ENCODE measurements around the gene ZDHHC24.

The ZDHHC24 gene

DNA sequence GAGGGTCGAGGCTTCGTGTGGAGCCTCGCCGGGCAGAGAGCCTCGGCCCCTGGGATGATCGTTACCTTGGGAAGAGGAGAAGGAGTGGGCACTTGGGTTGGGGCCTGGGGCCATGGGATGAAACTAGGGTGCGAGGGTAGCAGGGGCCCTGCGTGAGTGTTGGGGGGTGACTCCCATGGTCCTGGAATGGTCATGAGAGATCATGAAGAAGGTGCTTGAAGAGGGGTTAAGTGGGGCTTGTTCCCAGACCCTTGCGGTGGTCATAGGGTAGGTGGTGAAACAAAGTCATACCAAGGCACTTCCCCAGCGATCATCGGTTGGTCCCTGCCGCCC lies 47.4 kb upstream of the ZDHHC24 start:
- Histone ChIP-seq H3K4me3 (ENCODE audit: low read length) (peak overlapping the region; percentile 82), H3K36me3 (replicated peaks; ENCODE audit: insufficient read depth, low read length) (no peaks in the 10 kb centered on the region), H4K20me1 (ENCODE audit: insufficient read depth, low read length) (no peaks in the 10 kb centered on the region), H3K27ac (ENCODE audit: low read length) (no peak overlapping the region), H2AFZ (ENCODE audit: low read length) (peak overlapping the region; percentile 95), H3K4me1 (ENCODE audit: low read length) (peaks cover 3% of the 10 kb centered on the region; the same call in 1 of the 2 replicates), H3K4me2 (ENCODE audit: low read depth, low read length) (peak overlapping the region; percentile 92), H3K79me2 (ENCODE audit: low read length) (peaks cover 8% of the 10 kb centered on the region; the same call in 1 of the 2 replicates), H3F3A (ENCODE audit: insufficient read depth, low read length) (no peaks in the 10 kb centered on the region), H3K9me3 (replicated peaks; ENCODE audit: insufficient read depth, low read length) (no peaks in the 10 kb centered on the region), H3K9ac (ENCODE audit: low read length) (peak overlapping the region; percentile 74), H3K27me3 (replicated peaks; ENCODE audit: insufficient read depth, low read length) (peaks cover 15% of the 10 kb centered on the region; the same call in 1 of the 2 replicates), H3K9me2 (replicated peaks; ENCODE audit: insufficient read depth, low read length) (no peaks in the 10 kb centered on the region)
- TF ChIP-seq, protein P1, sequence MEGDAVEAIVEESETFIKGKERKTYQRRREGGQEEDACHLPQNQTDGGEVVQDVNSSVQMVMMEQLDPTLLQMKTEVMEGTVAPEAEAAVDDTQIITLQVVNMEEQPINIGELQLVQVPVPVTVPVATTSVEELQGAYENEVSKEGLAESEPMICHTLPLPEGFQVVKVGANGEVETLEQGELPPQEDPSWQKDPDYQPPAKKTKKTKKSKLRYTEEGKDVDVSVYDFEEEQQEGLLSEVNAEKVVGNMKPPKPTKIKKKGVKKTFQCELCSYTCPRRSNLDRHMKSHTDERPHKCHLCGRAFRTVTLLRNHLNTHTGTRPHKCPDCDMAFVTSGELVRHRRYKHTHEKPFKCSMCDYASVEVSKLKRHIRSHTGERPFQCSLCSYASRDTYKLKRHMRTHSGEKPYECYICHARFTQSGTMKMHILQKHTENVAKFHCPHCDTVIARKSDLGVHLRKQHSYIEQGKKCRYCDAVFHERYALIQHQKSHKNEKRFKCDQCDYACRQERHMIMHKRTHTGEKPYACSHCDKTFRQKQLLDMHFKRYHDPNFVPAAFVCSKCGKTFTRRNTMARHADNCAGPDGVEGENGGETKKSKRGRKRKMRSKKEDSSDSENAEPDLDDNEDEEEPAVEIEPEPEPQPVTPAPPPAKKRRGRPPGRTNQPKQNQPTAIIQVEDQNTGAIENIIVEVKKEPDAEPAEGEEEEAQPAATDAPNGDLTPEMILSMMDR (IDR thresholded peaks at IDR 0.05; ENCODE audit: low read length) = no peak
- no peak for TF ChIP-seq EZH2phosphoT487 (IDR thresholded peaks at IDR 0.05; ENCODE audit: low read length)
- TF ChIP-seq EZH2 (optimal IDR thresholded peaks at IDR 0.05; ENCODE audit: low read depth, low read length) = no peak
- no peak for DNase-seq

DNA sequence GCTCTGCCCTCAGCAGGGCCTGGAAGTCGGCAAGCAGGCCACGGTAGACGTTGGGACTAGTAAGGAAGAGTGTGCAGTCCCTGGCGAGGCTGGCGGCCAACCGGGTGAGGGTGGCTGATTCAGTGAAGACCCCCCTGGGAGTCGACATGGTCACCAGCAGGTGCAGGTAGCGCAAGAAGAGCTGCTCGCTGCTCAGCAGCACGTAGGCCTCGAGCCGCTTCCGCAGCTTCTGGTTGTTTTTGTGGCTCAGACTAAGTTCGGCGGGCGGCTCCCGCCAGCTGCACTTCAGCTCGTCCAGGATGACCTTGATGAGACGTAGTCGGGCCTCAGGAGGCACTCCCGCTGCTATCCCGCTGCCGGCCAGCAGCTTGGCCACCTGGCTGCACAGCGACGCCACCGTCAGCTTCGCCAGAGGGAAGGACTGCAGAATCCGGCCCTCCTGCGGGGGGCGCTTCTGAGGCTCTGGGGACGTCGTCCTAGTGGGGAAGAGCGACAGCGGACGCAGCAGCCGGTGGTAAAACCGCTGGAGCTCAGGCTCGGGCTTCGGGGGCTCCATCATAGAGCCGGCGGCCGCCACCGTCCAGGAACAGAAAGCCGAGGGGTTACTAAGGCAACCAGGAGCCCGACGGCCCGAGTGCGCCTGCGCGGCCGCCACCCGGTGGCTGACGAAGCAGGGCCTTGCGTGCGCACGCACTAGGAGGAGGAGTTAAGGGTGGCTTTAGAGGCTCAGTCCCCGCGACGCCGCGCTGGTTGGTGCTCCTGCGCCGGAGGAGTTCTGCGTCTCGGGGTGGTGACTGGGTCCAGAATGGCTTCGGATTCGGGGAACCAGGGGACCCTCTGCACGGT lies 46.8 kb upstream of the ZDHHC24 start, which contains the start of the genes CCDC87 and CCS:
TSS of gene CCDC87 (minus strand) at position 607 of the 846 bp plus-strand sequence. CDS start at position 559, 48 bp downstream.
TSS of gene CCS (plus strand) at position 729 of the 846 bp plus-strand sequence. CDS start at position 806, 77 bp downstream.
- no peaks in the 10 kb centered on the region for H4K20me1 ChIP-seq (ENCODE audit: insufficient read depth, low read length)
- H3K4me2 ChIP-seq (ENCODE audit: low read depth, low read length) = peak within 1 kb of the TSS; percentile 92
- DNase-seq = peak; percentile 97
- H3K79me2 ChIP-seq (ENCODE audit: low read length) = peaks cover 8% of the 10 kb centered on the region; the same call in 1 of the 2 replicates
- H2AFZ ChIP-seq (ENCODE audit: low read length) = peak within 1 kb of the TSS; percentile 95
- no peaks in the 10 kb centered on the region for H3F3A ChIP-seq (ENCODE audit: insufficient read depth, low read length)
- no peaks in the 10 kb centered on the region for H3K9me2 ChIP-seq (replicated peaks; ENCODE audit: insufficient read depth, low read length)
- H3K9ac ChIP-seq (ENCODE audit: low read length) = peak within 1 kb of the TSS; percentile 74
- H3K36me3 ChIP-seq (replicated peaks; ENCODE audit: insufficient read depth, low read length) = no peaks in the 10 kb centered on the region
- H3K9me3 ChIP-seq (replicated peaks; ENCODE audit: insufficient read depth, low read length) = no peaks in the 10 kb centered on the region
- peaks cover 15% of the 10 kb centered on the region; the same call in 1 of the 2 replicates for H3K27me3 ChIP-seq (replicated peaks; ENCODE audit: insufficient read depth, low read length)
- H3K27ac ChIP-seq (ENCODE audit: low read length) = no peak within 1 kb of the TSS
- H3K4me1 ChIP-seq (ENCODE audit: low read length) = peaks cover 3% of the 10 kb centered on the region; the same call in 1 of the 2 replicates
- peak within 1 kb of the TSS; percentile 82 for H3K4me3 ChIP-seq (ENCODE audit: low read length)
- TF ChIP-seq EZH2 (optimal IDR thresholded peaks at IDR 0.05; ENCODE audit: low read depth, low read length) (no peak), EZH2phosphoT487 (IDR thresholded peaks at IDR 0.05; ENCODE audit: low read length) (no peak)
- TF ChIP-seq, protein P1 (IDR thresholded peaks at IDR 0.05; ENCODE audit: low read length) = peak; percentile 61

DNA sequence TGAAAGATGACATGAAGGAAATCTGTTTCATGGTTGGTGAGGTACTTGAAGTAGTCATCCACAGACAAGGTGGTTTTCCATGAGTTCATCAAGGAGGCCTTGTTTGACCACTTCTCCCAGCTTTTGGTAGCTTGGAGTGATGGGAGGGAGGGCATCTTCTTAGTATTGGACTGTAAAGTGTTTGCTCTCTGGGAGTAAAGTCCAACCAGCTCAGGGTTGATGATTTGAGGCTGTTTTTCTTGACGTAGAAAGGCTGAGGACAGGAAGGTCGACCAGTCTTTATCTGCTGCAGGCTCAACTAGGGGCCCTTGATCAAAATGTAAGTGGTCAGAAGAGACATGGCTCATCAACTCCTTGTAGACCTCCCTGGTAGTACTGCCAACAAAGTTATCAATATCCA lies 45.3 kb upstream of the ZDHHC24 start:
- no peaks in the 10 kb centered on the region for H3K9me2 ChIP-seq (replicated peaks; ENCODE audit: insufficient read depth, low read length)
- H3K9me3 ChIP-seq (replicated peaks; ENCODE audit: insufficient read depth, low read length) = no peaks in the 10 kb centered on the region
- DNase-seq = no peak
- no peaks in the 10 kb centered on the region for H3K36me3 ChIP-seq (replicated peaks; ENCODE audit: insufficient read depth, low read length)
- H3K79me2 ChIP-seq (ENCODE audit: low read length) = peaks cover 8% of the 10 kb centered on the region; the same call in 1 of the 2 replicates
- no peak overlapping the region for H3K27ac ChIP-seq (ENCODE audit: low read length)
- no peak overlapping the region for H3K9ac ChIP-seq (ENCODE audit: low read length)
- no peak overlapping the region for H3K4me3 ChIP-seq (ENCODE audit: low read length)
- TF ChIP-seq, protein P1 (IDR thresholded peaks at IDR 0.05; ENCODE audit: low read length) = no peak
- TF ChIP-seq EZH2phosphoT487 (IDR thresholded peaks at IDR 0.05; ENCODE audit: low read length) = no peak
- no peak for TF ChIP-seq EZH2 (optimal IDR thresholded peaks at IDR 0.05; ENCODE audit: low read depth, low read length)
- H3K4me2 ChIP-seq (ENCODE audit: low read depth, low read length) = no peak overlapping the region
- peaks cover 3% of the 10 kb centered on the region; the same call in 1 of the 2 replicates for H3K4me1 ChIP-seq (ENCODE audit: low read length)
- H2AFZ ChIP-seq (ENCODE audit: low read length) = no peak overlapping the region
- no peaks in the 10 kb centered on the region for H3F3A ChIP-seq (ENCODE audit: insufficient read depth, low read length)
- peaks cover 15% of the 10 kb centered on the region; the same call in 1 of the 2 replicates for H3K27me3 ChIP-seq (replicated peaks; ENCODE audit: insufficient read depth, low read length)
- H4K20me1 ChIP-seq (ENCODE audit: insufficient read depth, low read length) = no peaks in the 10 kb centered on the region
